ENCODE data around the gene LRRC45.

- TF ChIP-seq CTCF (conservative IDR thresholded peaks at IDR 0.05 in 1 of 2, IDR thresholded peaks at IDR 0.05 in 1 of 2; ENCODE audit: low read depth in 1 of 2, low read length in 2 of 2) (no peak), EZH2 (IDR thresholded peaks at IDR 0.05; ENCODE audit: low read length, missing control alignments) (no peak)
These were observed 18.3 kb upstream of the LRRC45 start for GRCh38 chr17:82004517-82005455.
